ENCODE results near the gene CHTF18.

CHTF18 gene

GRCh38 chr16:839643-840408 is 51.4 kb downstream of the CHTF18 start:
- FAIRE-seq, result no peak

GRCh38 chr16:840561-841454 is 52.4 kb downstream of the CHTF18 start:
- FAIRE-seq (no peak), DNase-seq (ENCODE audit: insufficient read length, low spot score) (no peak)

More at GRCh38 chr16:839643-840408, 51.4 kb downstream of the CHTF18 start:
- no peak for TF ChIP-seq PAX5 (IDR thresholded peaks at IDR 0.05; ENCODE audit: insufficient read depth, low read length, severe bottlenecking)
- no peak for TF ChIP-seq POU2F2 (IDR thresholded peaks at IDR 0.05; ENCODE audit: low read depth, low read length)
- no peak for TF ChIP-seq SPI1 (IDR thresholded peaks at IDR 0.05; ENCODE audit: low read depth, low read length)
- no peak for TF ChIP-seq POLR2A (IDR thresholded peaks at IDR 0.05; ENCODE audit: low read depth, low read length)
- no peak for TF ChIP-seq POLR2AphosphoS5 (IDR thresholded peaks at IDR 0.05; ENCODE audit: low read depth, low read length)
- DNase-seq (ENCODE audit: insufficient read length, low spot score), result no peak

DNA sequence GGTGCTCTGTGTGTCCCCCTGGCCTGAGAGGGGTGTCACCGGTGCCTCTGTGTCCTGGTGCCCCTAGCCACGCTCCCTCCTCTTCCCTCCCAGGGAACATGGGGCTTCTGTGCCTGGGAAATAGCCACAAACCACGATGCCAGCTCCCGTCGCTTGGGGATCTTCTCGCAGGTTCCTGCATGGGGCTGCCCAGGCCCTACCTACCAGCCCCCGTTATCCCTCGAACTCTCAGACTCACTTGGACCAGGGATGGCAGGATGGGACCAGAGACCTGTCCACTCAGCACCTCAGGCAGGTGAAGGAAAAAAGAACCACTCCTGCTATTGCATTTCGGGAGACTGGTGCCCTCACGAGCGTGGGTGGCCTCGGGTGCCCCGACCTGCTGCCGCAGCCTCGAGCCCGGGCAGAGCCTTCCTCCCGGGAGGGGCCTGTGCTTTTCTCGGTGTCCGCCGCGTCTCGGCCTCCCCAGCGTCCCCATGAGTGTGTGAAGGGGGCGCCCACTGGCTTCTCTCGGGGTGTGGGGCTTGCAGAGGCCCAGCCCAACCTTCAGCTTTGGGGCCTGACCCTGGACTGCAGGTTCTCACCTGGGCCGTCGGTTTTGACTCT is 53.1 kb downstream of the CHTF18 start:
- DNase-seq (ENCODE audit: insufficient read length, low spot score) (no peak), FAIRE-seq (no peak)
- no peak for TF ChIP-seq POLR2A (IDR thresholded peaks at IDR 0.05; ENCODE audit: low read depth, low read length)
- TF ChIP-seq POU2F2 (IDR thresholded peaks at IDR 0.05; ENCODE audit: low read depth, low read length), result no peak
- no peak for TF ChIP-seq TAF1 (IDR thresholded peaks at IDR 0.05; ENCODE audit: low read depth, low read length)
- TF ChIP-seq PAX5 (IDR thresholded peaks at IDR 0.05; ENCODE audit: insufficient read depth, low read length, severe bottlenecking), result no peak
- no peak for TF ChIP-seq POLR2AphosphoS5 (IDR thresholded peaks at IDR 0.05; ENCODE audit: low read depth, low read length)
- no peak for TF ChIP-seq SPI1 (IDR thresholded peaks at IDR 0.05; ENCODE audit: low read depth, low read length)

More at GRCh38 chr16:840561-841454, 52.4 kb downstream of the CHTF18 start:
- TF ChIP-seq SPI1 (IDR thresholded peaks at IDR 0.05; ENCODE audit: low read depth, low read length) (no peak), POLR2A (IDR thresholded peaks at IDR 0.05; ENCODE audit: low read depth, low read length) (no peak), TAF1 (IDR thresholded peaks at IDR 0.05; ENCODE audit: low read depth, low read length) (no peak), PAX5 (IDR thresholded peaks at IDR 0.05; ENCODE audit: insufficient read depth, low read length, severe bottlenecking) (no peak), POLR2AphosphoS5 (IDR thresholded peaks at IDR 0.05; ENCODE audit: low read depth, low read length) (no peak)

DNA sequence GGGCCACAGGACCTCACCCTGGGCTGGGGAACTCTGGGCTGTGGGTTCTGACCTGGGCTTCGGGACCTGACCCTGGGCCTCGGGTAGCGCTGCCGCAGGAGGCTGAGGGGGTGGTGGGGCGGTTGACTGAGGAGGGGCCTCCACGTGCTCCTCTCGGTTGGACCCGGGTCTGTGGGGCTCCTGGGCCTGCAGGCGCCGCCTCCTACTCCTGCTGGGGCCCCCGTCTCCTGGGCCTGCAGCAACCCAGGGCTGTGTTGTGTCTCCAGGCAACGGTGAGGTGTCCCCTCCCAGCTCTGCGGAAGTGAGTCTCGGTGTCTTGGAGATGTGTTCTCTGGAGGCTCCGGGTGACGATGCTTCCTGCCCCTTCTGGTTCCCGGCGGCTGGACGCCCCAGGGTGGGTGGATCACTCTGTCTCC is 53.6 kb downstream of the CHTF18 start:
- no peak for FAIRE-seq
- no peak for DNase-seq (ENCODE audit: insufficient read length, low spot score)
- TF ChIP-seq POU2F2 (IDR thresholded peaks at IDR 0.05; ENCODE audit: low read depth, low read length) (no peak), POLR2AphosphoS5 (IDR thresholded peaks at IDR 0.05; ENCODE audit: low read depth, low read length) (no peak), TAF1 (IDR thresholded peaks at IDR 0.05; ENCODE audit: low read depth, low read length) (no peak), POLR2A (IDR thresholded peaks at IDR 0.05; ENCODE audit: low read depth, low read length) (no peak), SPI1 (IDR thresholded peaks at IDR 0.05; ENCODE audit: low read depth, low read length) (no peak), PAX5 (IDR thresholded peaks at IDR 0.05; ENCODE audit: insufficient read depth, low read length, severe bottlenecking) (no peak)

DNA sequence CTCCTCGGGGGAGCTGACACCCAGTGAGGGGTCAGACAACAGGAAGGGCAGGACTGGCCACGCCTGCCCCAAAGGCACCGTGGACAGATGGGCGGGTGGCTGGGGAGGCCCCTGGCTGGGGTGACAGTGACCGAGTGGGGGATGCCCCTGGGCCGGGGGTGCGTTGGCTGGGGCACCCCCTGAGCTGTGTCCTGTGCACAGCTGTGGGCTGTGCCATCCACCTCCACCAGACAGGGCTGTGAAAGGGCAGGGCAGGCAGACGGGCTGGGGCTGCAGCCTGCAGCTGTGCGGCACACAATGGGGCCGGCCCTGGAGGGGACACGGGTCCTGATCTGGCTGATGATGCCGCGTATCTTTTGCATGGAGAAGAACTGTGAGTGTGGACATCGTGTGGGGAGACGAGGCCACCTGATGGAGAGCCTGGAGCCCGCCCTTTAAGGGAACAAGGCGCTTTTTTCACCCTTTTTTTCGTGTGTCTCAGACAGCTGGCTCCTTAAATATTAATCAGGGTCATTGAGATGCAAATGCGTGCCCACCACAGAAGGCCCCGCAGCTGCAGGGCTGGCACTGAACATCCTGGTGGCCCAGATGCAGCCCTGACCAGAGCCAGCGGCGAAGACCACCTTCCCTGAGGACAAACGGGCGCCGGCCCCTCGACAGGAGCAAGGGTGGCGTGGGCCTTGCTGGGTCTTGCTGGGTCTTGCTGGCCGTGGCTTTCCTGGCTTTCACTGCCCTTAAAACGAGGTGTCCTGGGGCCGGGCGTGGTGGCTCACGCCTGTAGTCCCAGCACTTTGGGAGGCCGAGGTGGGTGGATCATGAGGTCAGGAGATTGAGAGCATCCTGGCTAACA is 54.5 kb downstream of the CHTF18 start:
- DNase-seq (ENCODE audit: insufficient read length, low spot score) (no peak), FAIRE-seq (no peak)
- no peak for TF ChIP-seq TAF1 (IDR thresholded peaks at IDR 0.05; ENCODE audit: low read depth, low read length)
- no peak for TF ChIP-seq PAX5 (IDR thresholded peaks at IDR 0.05; ENCODE audit: insufficient read depth, low read length, severe bottlenecking)
- no peak for TF ChIP-seq POLR2A (IDR thresholded peaks at IDR 0.05; ENCODE audit: low read depth, low read length)
- no peak for TF ChIP-seq SPI1 (IDR thresholded peaks at IDR 0.05; ENCODE audit: low read depth, low read length)
- no peak for TF ChIP-seq POU2F2 (IDR thresholded peaks at IDR 0.05; ENCODE audit: low read depth, low read length)
- no peak for TF ChIP-seq POLR2AphosphoS5 (IDR thresholded peaks at IDR 0.05; ENCODE audit: low read depth, low read length)

DNA sequence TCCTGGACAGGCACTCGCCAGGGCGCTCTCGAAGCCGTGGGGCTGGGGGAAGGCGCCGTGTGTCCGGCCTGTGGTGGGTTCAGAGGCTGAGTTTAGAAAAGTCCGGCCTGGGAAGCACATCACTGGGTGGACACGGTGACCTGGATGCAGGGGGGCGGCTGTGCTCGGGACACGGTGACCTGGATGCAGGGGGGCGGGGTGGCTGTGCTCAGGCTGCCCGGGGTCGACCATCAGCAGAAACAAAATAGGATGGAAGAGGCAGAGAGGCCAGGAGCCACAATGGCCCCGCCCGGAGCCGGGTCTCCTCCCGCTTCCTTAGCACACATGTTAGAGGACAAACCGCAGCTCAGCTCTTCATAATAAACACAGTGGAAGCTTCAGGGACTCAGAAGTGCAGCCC is 55.4 kb downstream of the CHTF18 start:
- no peak for TF ChIP-seq POLR2A (IDR thresholded peaks at IDR 0.05; ENCODE audit: low read depth, low read length)
- no peak for TF ChIP-seq SPI1 (IDR thresholded peaks at IDR 0.05; ENCODE audit: low read depth, low read length)
- no peak for TF ChIP-seq TAF1 (IDR thresholded peaks at IDR 0.05; ENCODE audit: low read depth, low read length)
- no peak for TF ChIP-seq POU2F2 (IDR thresholded peaks at IDR 0.05; ENCODE audit: low read depth, low read length)
- no peak for TF ChIP-seq PAX5 (IDR thresholded peaks at IDR 0.05; ENCODE audit: insufficient read depth, low read length, severe bottlenecking)
- no peak for TF ChIP-seq POLR2AphosphoS5 (IDR thresholded peaks at IDR 0.05; ENCODE audit: low read depth, low read length)
- FAIRE-seq (no peak), DNase-seq (ENCODE audit: insufficient read length, low spot score) (no peak)

DNA sequence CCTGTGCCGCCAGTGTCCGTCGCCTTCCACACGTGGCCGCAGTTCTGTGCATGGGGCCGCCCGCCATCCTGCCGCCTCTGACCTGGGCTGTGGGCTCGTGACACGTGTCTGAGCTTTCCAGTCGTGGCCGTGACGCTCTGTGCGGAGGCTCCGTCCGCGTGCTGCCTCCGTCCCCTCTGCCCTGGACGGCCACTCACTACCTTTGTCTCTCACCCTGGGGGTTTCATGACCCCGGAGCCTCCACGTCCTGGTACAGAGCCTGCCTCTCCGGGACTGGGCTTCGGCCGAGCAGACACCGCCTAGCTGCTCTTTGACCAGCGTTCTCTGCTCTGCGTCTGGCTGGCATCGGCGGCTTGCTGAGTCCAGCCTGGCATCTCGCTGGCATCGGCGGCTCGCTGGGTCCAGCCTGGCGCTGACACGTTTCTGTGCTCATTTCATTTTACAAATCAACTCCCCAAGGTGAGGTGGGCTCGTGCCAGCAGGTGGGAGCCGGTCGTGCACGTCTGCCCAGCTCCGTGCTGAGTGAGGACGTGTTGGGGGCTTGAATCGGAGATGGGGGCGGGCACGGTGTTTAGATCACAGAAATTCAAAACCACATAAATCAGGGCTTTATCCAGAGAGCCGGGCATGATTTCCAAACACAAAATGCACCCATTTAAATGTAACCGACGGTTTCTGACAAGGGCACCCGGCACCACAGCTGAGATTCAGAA is 56.4 kb downstream of the CHTF18 start:
- DNase-seq (ENCODE audit: insufficient read length, low spot score), result no peak
- TF ChIP-seq SPI1 (IDR thresholded peaks at IDR 0.05; ENCODE audit: low read depth, low read length), result no peak
- TF ChIP-seq POU2F2 (IDR thresholded peaks at IDR 0.05; ENCODE audit: low read depth, low read length), result no peak
- TF ChIP-seq POLR2A (IDR thresholded peaks at IDR 0.05; ENCODE audit: low read depth, low read length), result no peak
- TF ChIP-seq TAF1 (IDR thresholded peaks at IDR 0.05; ENCODE audit: low read depth, low read length), result no peak
- TF ChIP-seq PAX5 (IDR thresholded peaks at IDR 0.05; ENCODE audit: insufficient read depth, low read length, severe bottlenecking), result no peak
- TF ChIP-seq POLR2AphosphoS5 (IDR thresholded peaks at IDR 0.05; ENCODE audit: low read depth, low read length), result no peak
- no peak for FAIRE-seq

- TF ChIP-seq TAF1 (IDR thresholded peaks at IDR 0.05; ENCODE audit: low read depth, low read length) (no peak), POLR2A (IDR thresholded peaks at IDR 0.05; ENCODE audit: low read depth, low read length) (no peak), POU2F2 (IDR thresholded peaks at IDR 0.05; ENCODE audit: low read depth, low read length) (no peak), SPI1 (IDR thresholded peaks at IDR 0.05; ENCODE audit: low read depth, low read length) (no peak)
- FAIRE-seq, result no peak
- no peak for DNase-seq (ENCODE audit: insufficient read length, low spot score)
These were observed 56.9 kb downstream of the CHTF18 start for GRCh38 chr16:845351-845745.

All from GM12891 (cell line).